Lower lobe of right lung (tissue), 2 donors: Measurements from ENCODE around the gene HLF. TPM values are rescaled to one million over a fixed set of nuclear protein-coding genes. Genes with fewer than 3 reads are reported as not detected.

Experiments
- ATAC-seq, 2 donors: fragments of 200-7000 bp; cut with Tn5 transposase; one replicate each; pipeline ENCODE4 v1.9.1; 2020 to 2022; ENCODE audit warnings: mild to moderate bottlenecking in 2 of 2, moderate library complexity in 2 of 2
- DNase-seq: peaks from one replicate; pipeline ENCODE4 v3.0.0-alpha.2; 2020
- H3K27ac ChIP-seq: fragments of 200-600 bp; one replicate; pipeline ENCODE4 v1.8.0; 2022
- H3K27me3 ChIP-seq: fragments of 200-600 bp; one replicate; pipeline ENCODE4 v1.8.0; 2022; ENCODE audit warnings: low read depth
- H3K36me3 ChIP-seq: fragments of 200-600 bp; one replicate; pipeline ENCODE4 v1.8.0; 2022; ENCODE audit warnings: mild to moderate bottlenecking
- H3K4me1 ChIP-seq: fragments of 200-600 bp; one replicate; pipeline ENCODE4 v1.8.0; 2022
- H3K4me3 ChIP-seq: fragments of 200-600 bp; one replicate; pipeline ENCODE4 v1.8.0; 2022; ENCODE audit warnings: mild to moderate bottlenecking
- H3K9me3 ChIP-seq: fragments of 200-600 bp; one replicate; pipeline ENCODE4 v1.8.0; 2022
- CTCF ChIP-seq: fragments of 200-600 bp; IDR thresholded peaks from one replicate; pipeline ENCODE4 v1.8.0; 2022; ENCODE audit warnings: antibody characterized with exemption, mild to moderate bottlenecking
- intact Hi-C: fragments of 100-400 bp; cut with DNase I; formaldehyde crosslinking; loops from one replicate; pipeline ENCODE4 v1.11.0; 2022
- long read RNA-seq: library from polyadenylated mRNA; unstranded; transcript quantifications from one replicate; pipeline ENCODE4 v2.0.0, GENCODE V29; 2021
- total RNA-seq: library from RNA; stranded (reverse); fragmentation: NEBNext Ultra II Directional; extraction: Animal tissue kit (Norgen Biotek cat#: 25700); gene quantifications from one replicate; pipeline ENCODE4 v1.2.1, GENCODE V29; 2021
- donor health status: DM: no; HTN: yes; CAD: no; lungs with severe emphysema.

The HLF gene
- total RNA-seq = 29.4 TPM
- long read RNA-seq, full-length matches to known transcripts = 11 of 19 reads
- long read RNA-seq, partial matches to known transcripts = 1 of 19 reads
- long read RNA-seq, other reads (novel, unspliced or antisense) = 7 of 19 reads

GRCh38 chr17:55264645-55265298 lies at the start of gene HLF:
HLF (plus strand) TSS chr17:55264960; CDS start chr17:55265485, 525 bp downstream.
- H3K4me1 ChIP-seq = peaks cover 14% of the 10 kb centered on the region
- H3K27ac ChIP-seq = peak within 1 kb of the TSS; percentile 77
- H3K4me3 ChIP-seq = peak within 1 kb of the TSS; percentile 61
- peaks cover 45% of the 10 kb centered on the region for H3K27me3 ChIP-seq
- H3K36me3 ChIP-seq = no peaks in the 10 kb centered on the region
- no peaks in the 10 kb centered on the region for H3K9me3 ChIP-seq
- peak; percentile 74 for DNase-seq
- peak; percentile 96 to 97 for ATAC-seq
- intact Hi-C loops = no loop called here
- TF ChIP-seq CTCF = no peak

- no peaks in the 10 kb centered on the region for H3K27me3 ChIP-seq
- ATAC-seq (peak; percentile 92 to 93), DNase-seq (peak; percentile 70)
- no peak overlapping the region for H3K27ac ChIP-seq
- no peaks in the 10 kb centered on the region for H3K4me1 ChIP-seq
- TF ChIP-seq CTCF = no peak
- intact Hi-C loops = no loop called here
- no peaks in the 10 kb centered on the region for H3K9me3 ChIP-seq
- H3K36me3 ChIP-seq = no peaks in the 10 kb centered on the region
- no peak overlapping the region for H3K4me3 ChIP-seq
These were observed 49.0 kb upstream of the HLF start for GRCh38 chr17:55215711-55216110.

- Histone ChIP-seq H3K9me3 (no peaks in the 10 kb centered on the region), H3K4me3 (no peak overlapping the region), H3K27me3 (no peaks in the 10 kb centered on the region), H3K27ac (no peak overlapping the region), H3K4me1 (no peaks in the 10 kb centered on the region), H3K36me3 (no peaks in the 10 kb centered on the region)
- ATAC-seq (no peak), DNase-seq (no peak)
- TF ChIP-seq CTCF = no peak
- intact Hi-C loops = no loop called here
These were observed 47.9 kb upstream of the HLF start for GRCh38 chr17:55216888-55217287.

GRCh38 chr17:55219459-55219858 lies 45.3 kb upstream of the HLF start:
- TF ChIP-seq CTCF = no peak
- no peaks in the 10 kb centered on the region for H3K4me1 ChIP-seq
- H3K27ac ChIP-seq = no peak overlapping the region
- intact Hi-C loops = no loop called here
- H3K4me3 ChIP-seq = no peak overlapping the region
- DNase-seq (no peak), ATAC-seq (no peak)
- no peaks in the 10 kb centered on the region for H3K27me3 ChIP-seq
- H3K36me3 ChIP-seq = no peaks in the 10 kb centered on the region
- no peaks in the 10 kb centered on the region for H3K9me3 ChIP-seq

GRCh38 chr17:55219934-55220333 lies 44.8 kb upstream of the HLF start:
- no peaks in the 10 kb centered on the region for H3K4me1 ChIP-seq
- intact Hi-C loops = no loop called here
- ATAC-seq (no peak), DNase-seq (no peak)
- no peaks in the 10 kb centered on the region for H3K27me3 ChIP-seq
- H3K36me3 ChIP-seq = no peaks in the 10 kb centered on the region
- no peak overlapping the region for H3K4me3 ChIP-seq
- TF ChIP-seq CTCF = no peak
- no peaks in the 10 kb centered on the region for H3K9me3 ChIP-seq
- no peak overlapping the region for H3K27ac ChIP-seq
